Prostate gland (tissue), 2 donors: ENCODE data around the gene FOXP1. TPM values are rescaled to one million over a fixed set of nuclear protein-coding genes. Genes with fewer than 3 reads are reported as not detected.
A peak's percentile ranks its signal among the peaks of the same experiment; 100 is the strongest.

ENCODE experiments used
- DNase-seq: peaks from one replicate; pipeline ENCODE4 v3.0.0-alpha.2; 2019; ENCODE audit warnings: low spot score
- H3K27ac ChIP-seq, 2 donors: fragments of 200-600 bp; sonication (generic); 2 replicates each; pipeline ENCODE4 v1.5.1; 2017 to 2019
- H3K27me3 ChIP-seq: fragments of 200-600 bp; sonication (generic); replicated peaks from 2 replicates; pipeline ENCODE4 v1.5.1; 2019; ENCODE audit not compliant: insufficient read depth
- H3K36me3 ChIP-seq, 2 donors: fragments of 200-600 bp; sonication (generic); 1 replicate in 1 of 2; 2 replicates in 1 of 2; pipeline versions ENCODE4 v1.5.1 to v1.8.1; 2017 to 2019
- H3K4me1 ChIP-seq: fragments of 200-600 bp; sonication (generic); replicated peaks from 2 replicates; pipeline ENCODE4 v1.5.1; 2019
- H3K4me3 ChIP-seq, 2 donors: fragments of 200-600 bp; sonication (generic); 2 replicates each; pipeline ENCODE4 v1.5.1; 2017 to 2019
- H3K9me3 ChIP-seq: fragments of 200-600 bp; sonication (generic); 2 replicates; pipeline ENCODE4 v1.5.1; 2017
- POLR2A ChIP-seq: fragments of 450-650 bp; IDR thresholded peaks from one replicate; pipeline ENCODE4 v1.6.1; 2016; ENCODE audit warnings: antibody characterized with exemption, mild to moderate bottlenecking
- POLR2AphosphoS5 ChIP-seq: sonication (generic); formaldehyde crosslinking; IDR thresholded peaks from one replicate; pipeline ENCODE4 v1.6.1; 2017; ENCODE audit warnings: antibody characterized with exemption
- WGBS: methylation state at CpG from one replicate; pipeline ENCODE4 v1.1.5; 2018; 5-methylcytosine and 5-hydroxymethylcytosine counted together
- intact Hi-C: fragments of 100-400 bp; cut with DNase I; formaldehyde crosslinking; loops from one replicate; pipeline ENCODE4 v1.14.2; 2022
- total RNA-seq, 2 donors: library from RNA; depleted of rRNA; stranded (reverse); fragments of >200 nt; gene quantifications; one replicate each; pipeline ENCODE4 v1.1.0, GENCODE V29; 2016
- TF ChIP-seq, protein P1 (sequence below), 4 experiments: fragments of 200-600 bp in 2 of 4; fragments of 450-650 bp in 2 of 4; sonication (generic) in 2 of 4; IDR thresholded peaks; 1 replicate in 3 of 4; 2 replicates in 1 of 4; pipeline ENCODE4 v1.5.1; 2016 to 2019; ENCODE audit warnings: antibody characterized with exemption in 4 of 4, mild to moderate bottlenecking in 2 of 4, moderate library complexity in 2 of 4

Gene FOXP1
- total RNA-seq, 2 donors from 2014 or later, result 133 to 156 TPM

DNA sequence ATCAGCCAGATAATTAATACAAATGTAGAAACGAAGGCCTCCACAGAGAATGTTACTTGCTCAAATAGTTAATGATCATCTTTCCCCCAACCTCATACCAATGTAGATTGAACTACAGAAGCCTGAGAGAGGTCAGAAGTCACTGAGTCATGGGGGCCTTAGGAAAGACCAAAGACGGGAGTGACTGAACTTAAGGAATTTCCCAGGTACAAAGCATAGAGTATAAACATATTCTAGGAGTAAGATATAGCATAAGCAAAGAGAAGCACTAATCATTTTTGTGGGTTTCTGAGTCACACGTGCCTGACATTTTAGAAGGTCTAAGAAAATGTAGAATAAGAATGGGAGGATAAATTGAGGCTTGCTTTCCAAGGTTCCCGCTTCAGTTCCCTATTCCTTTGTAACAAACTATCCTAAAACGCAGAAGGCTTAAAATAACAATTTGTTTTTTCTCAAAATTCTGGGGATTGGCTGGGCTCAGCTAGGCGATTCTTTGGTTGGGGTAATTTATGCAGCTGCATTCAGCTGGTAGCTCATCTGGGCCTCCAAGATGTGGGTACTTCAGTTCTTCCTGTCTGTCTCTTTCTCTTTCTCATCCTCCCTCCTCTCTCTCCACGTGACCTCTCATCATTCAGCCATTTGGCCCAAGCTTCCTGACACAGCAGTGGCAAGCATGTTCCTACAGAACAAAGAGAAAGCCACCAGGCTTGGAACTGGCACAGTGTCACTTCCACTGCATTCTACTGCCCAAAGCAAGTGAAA, 422.6 kb downstream of the FOXP1 start:
- Histone ChIP-seq H3K9me3 (no peaks in the 10 kb centered on the region), H3K36me3 (no peaks in the 10 kb centered on the region), H3K4me3 (no peak overlapping the region), H3K4me1 (no peaks in the 10 kb centered on the region), H3K27ac (no peak overlapping the region), H3K27me3 (no peaks in the 10 kb centered on the region)
- no peak for TF ChIP-seq POLR2A
- TF ChIP-seq, protein P1, sequence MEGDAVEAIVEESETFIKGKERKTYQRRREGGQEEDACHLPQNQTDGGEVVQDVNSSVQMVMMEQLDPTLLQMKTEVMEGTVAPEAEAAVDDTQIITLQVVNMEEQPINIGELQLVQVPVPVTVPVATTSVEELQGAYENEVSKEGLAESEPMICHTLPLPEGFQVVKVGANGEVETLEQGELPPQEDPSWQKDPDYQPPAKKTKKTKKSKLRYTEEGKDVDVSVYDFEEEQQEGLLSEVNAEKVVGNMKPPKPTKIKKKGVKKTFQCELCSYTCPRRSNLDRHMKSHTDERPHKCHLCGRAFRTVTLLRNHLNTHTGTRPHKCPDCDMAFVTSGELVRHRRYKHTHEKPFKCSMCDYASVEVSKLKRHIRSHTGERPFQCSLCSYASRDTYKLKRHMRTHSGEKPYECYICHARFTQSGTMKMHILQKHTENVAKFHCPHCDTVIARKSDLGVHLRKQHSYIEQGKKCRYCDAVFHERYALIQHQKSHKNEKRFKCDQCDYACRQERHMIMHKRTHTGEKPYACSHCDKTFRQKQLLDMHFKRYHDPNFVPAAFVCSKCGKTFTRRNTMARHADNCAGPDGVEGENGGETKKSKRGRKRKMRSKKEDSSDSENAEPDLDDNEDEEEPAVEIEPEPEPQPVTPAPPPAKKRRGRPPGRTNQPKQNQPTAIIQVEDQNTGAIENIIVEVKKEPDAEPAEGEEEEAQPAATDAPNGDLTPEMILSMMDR (IDR thresholded peaks at IDR 0.05), result no peak
- TF ChIP-seq POLR2AphosphoS5, result no peak
- WGBS, result 95% methylated on average over 7 of the region's 7 CpGs
- intact Hi-C loops, result no loop called here
- no peak for DNase-seq

DNA sequence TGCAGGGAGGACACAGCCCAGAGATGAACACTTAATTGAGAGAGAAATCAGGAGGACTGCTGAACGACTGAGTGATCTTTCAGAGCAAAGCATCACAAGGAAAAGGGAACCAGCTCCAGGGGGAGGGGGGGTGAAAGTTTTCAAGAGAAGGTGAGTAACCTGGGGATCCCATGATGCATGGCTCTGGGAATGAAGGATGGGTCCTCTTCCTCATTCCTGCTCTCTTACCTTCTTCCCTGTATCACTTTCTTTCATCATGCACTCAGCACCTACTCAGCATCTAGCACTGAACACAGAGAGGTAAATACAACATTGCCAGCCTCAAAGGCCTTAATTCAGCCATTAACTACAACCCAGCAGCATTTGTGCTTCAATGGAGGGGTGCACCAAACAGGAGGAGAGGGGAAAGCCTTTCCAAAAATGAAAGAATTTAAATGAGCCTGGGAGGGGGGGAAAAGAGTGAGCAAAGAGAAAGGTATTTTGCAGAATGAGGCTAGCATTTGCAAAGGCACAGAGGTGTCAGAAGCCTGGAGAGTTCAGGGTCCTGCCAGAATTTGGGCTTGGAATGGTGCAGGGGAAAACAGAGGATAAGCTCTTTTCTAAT, 427.4 kb downstream of the FOXP1 start:
- 64% methylated on average over 1 of the region's 1 CpG for WGBS
- intact Hi-C loops, result no loop called here
- no peaks in the 10 kb centered on the region for H3K9me3 ChIP-seq

DNA sequence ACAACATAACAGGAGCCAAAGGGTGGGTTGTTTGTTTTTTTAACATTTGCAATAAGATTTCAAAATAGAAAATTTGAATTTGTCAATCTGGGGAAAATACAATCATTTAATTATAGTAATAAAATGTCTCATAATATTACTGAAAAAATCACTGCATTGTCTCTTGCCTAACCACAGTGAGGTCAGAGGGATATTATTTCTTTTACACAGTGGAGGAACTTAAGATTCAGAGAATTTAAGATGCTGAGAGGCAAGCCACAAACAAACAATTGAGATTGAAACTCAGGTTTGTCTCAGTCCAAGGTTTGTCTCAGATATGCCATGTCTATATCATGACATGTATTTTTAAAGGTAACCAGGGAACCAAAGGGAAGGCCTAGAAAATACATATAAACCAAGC, 428.7 kb downstream of the FOXP1 start:
- H3K9me3 ChIP-seq, result no peaks in the 10 kb centered on the region
- intact Hi-C loops, result no loop called here
- no peak for DNase-seq
- H3K27me3 ChIP-seq, result no peaks in the 10 kb centered on the region
- TF ChIP-seq, protein P1 (IDR thresholded peaks at IDR 0.05), result no peak
- TF ChIP-seq POLR2AphosphoS5, result no peak
- TF ChIP-seq POLR2A, result no peak
- no peak overlapping the region for H3K27ac ChIP-seq
- H3K4me3 ChIP-seq, result no peak overlapping the region
- no peaks in the 10 kb centered on the region for H3K36me3 ChIP-seq
- no peaks in the 10 kb centered on the region for H3K4me1 ChIP-seq

More for the DNA sequence above, 427.4 kb downstream of the FOXP1 start:
- no peaks in the 10 kb centered on the region for H3K36me3 ChIP-seq
- H3K27ac ChIP-seq, result no peak overlapping the region
- DNase-seq, result no peak
- TF ChIP-seq POLR2A, result no peak
- no peak for TF ChIP-seq POLR2AphosphoS5
- TF ChIP-seq, protein P1 (IDR thresholded peaks at IDR 0.05), result no peak
- H3K4me1 ChIP-seq, result no peaks in the 10 kb centered on the region
- no peaks in the 10 kb centered on the region for H3K27me3 ChIP-seq
- no peak overlapping the region for H3K4me3 ChIP-seq

DNA sequence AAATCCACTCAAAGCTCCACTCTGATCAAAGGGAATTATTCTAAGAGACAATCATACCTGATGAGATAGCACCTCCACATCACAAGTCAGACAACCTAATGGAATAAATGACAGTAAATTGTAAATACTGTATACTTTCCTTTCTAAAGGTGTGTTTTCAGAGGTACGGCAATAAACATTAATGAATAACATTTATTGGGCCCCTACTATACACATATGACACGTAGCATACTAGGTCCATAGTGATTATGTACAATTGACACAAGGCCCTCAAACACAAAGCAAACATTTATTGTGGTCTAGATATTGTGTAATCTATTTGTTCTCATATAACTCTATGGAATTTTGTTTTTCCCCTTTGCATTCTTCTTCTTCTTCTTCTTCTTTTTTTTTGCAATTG, 429.8 kb downstream of the FOXP1 start:
- WGBS, result 55% methylated on average over 2 of the region's 2 CpGs
- no peak overlapping the region for H3K4me3 ChIP-seq
- H3K27ac ChIP-seq, result no peak overlapping the region
- H3K4me1 ChIP-seq, result no peaks in the 10 kb centered on the region
- H3K9me3 ChIP-seq, result no peaks in the 10 kb centered on the region
- no peaks in the 10 kb centered on the region for H3K36me3 ChIP-seq
- intact Hi-C loops, result no loop called here
- no peaks in the 10 kb centered on the region for H3K27me3 ChIP-seq
- TF ChIP-seq, protein P1 (IDR thresholded peaks at IDR 0.05), result no peak
- TF ChIP-seq POLR2A (no peak), POLR2AphosphoS5 (peak; percentile 25)
- DNase-seq, result no peak

DNA sequence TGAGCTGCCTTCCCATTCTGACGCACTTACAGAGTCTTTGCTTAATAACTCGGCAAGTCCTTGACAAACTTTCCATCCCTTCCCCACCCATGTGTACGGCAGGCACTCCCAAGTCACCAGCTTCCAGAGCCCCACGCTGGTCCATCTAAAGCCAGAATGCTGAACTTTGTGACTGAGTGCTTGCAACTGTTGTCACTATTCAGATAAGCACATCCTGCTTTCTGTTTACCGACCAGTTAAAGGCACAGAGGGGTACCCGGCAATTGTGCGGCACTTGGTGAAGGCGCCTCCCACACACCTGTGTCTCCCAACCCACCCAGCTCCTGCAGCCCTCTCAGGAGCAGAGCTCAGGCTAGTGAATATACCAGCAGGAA, 430.6 kb downstream of the FOXP1 start:
- TF ChIP-seq, protein P1 (IDR thresholded peaks at IDR 0.05), result no peak
- TF ChIP-seq POLR2A (no peak), POLR2AphosphoS5 (no peak)
- Histone ChIP-seq H3K27ac (no peak overlapping the region), H3K36me3 (no peaks in the 10 kb centered on the region), H3K4me3 (no peak overlapping the region), H3K27me3 (no peaks in the 10 kb centered on the region), H3K9me3 (no peaks in the 10 kb centered on the region), H3K4me1 (no peaks in the 10 kb centered on the region)
- WGBS, result 84% methylated on average over 8 of the region's 8 CpGs
- intact Hi-C loops, result no loop called here
- DNase-seq, result no peak
